ENCODE data around the gene KIRREL3.

The KIRREL3 gene

GRCh38 chr11:127000291-127000968 is at the start of gene KIRREL3:
Gene KIRREL3, minus strand, starts transcription at chr11:127000770.
- no peak for DNase-seq

DNA sequence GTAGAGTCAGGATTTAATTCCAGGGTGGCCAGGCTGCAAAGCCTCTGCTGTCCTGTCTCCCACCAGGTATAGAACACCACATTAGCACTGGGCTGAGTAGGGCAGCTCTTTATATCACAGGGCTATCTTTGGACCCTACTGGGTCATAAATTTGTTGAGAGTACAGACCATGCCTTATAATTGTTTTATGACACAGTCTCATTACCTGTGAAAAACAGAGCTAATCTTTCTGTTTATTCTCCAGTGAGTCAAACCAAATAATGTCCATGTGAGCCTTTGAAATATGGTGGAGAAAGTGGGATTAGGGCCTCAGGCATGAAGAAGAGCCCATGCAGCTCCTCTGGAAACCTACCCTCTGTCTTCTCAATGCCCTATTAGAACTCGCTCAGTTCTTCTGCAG is 49.6 kb upstream of the KIRREL3 start:
- DNase-seq: no peak

- no peak for DNase-seq
Measured at GRCh38 chr11:127049486-127049885, 48.9 kb upstream of the KIRREL3 start.

GRCh38 chr11:127044535-127044934 is 44.0 kb upstream of the KIRREL3 start:
- no peak for DNase-seq

DNA sequence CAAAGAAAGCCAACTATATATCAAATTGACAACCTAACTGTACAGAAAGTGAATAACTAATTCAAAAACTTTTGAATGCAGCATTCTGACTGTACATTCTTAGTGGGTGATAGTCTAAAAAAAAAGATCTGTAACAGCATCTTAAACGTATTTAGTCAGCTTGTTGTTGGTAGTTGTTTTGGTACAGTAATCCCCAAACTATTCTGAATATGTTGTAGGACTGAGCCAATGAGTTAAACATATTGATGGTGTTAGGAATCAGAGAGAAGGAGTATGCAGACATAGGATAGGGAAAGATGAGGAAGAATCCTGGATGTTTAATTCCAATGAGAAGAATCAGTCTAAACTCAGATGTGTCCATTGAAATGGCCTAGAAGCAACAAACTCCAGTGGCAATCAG is 41.9 kb upstream of the KIRREL3 start:
- DNase-seq: no peak

GRCh38 chr11:127039591-127039990 is 39.0 kb upstream of the KIRREL3 start:
- DNase-seq: no peak

DNA sequence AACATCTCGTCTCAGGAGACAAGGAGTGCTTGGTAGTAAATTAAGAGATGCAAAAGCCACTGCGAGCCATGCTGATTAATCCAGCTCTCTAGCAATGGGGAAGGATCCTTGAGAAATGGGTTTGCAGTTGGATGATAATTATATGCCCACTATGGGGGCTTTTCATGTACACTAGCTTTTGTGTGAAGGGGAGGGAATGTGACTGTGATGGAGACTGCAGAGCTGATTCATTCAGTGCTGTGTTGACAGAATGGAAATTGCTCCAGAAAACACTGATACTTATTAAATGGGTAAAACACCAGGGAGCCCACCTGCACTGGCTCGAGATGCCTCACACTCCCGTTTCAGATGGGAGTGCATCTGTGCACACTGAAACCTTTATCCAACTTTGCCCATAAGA is 37.0 kb upstream of the KIRREL3 start:
- no peak for DNase-seq

GRCh38 chr11:127037001-127037400 is 36.4 kb upstream of the KIRREL3 start:
- no peak for DNase-seq

DNA sequence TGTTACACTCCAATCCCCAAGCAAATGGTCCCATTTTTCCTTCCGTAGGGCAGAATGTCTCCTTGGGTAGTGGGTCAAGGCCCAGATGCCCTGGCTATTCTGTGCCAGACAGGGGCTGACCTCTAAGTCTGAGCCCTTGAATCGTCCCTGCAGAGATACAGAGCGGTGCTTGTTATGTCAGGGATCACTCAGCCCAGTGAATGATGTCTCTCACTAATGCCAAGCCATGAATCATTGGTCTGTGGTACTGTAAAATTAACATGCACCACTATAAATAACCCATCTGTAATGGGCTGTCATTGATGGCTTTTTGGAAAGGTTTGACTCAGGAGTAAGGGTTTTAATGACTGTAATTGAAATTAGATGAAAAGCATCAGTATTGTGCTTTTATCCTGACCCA is 35.3 kb upstream of the KIRREL3 start:
- DNase-seq: no peak

DNA sequence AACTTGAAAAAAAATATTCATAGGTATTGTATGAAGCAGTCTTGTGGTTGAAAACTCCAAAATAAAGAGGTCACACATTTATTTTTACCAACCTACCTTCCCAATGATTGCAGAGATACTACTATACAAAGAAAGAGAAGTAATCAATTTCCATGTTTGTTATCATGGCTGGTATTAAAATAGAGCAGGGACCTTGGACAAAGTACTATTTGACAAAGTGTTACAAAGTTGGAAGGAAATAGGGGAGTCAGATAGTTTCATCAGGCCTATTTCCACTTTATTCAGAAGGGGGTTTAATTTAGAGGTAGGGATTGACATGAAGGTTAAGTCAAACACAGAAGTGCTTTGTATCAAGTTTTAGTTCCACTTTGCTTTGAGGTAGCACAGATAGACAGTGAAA is 34.4 kb upstream of the KIRREL3 start:
- no peak for DNase-seq

- no peak for DNase-seq
Measured at GRCh38 chr11:127028648-127029047, 28.1 kb upstream of the KIRREL3 start.

DNA sequence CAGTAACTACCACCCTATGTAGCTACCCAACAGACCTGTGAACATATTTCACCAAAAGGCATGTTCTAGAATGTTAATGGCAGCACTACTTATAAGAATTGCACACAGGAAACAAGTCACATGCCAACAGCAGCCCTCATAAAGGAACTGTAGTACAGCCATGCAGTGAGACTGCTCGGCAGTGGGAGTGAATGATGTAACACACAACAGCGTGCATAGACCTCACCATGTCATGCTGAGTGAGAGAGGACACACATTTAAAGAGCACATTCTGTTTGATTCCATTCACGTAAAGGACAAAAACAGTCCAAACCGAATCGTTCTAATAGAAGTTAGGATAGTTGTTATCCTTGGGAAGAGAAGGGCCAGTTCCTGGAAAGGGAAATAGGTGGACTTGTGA is 27.2 kb upstream of the KIRREL3 start:
- DNase-seq: no peak

- no peak for DNase-seq
Measured at GRCh38 chr11:127027000-127027399, 26.4 kb upstream of the KIRREL3 start.

GRCh38 chr11:127023991-127024390 is 23.4 kb upstream of the KIRREL3 start:
- no peak for DNase-seq

GRCh38 chr11:127018683-127019279 is 18.2 kb upstream of the KIRREL3 start:
- DNase-seq: no peak

DNA sequence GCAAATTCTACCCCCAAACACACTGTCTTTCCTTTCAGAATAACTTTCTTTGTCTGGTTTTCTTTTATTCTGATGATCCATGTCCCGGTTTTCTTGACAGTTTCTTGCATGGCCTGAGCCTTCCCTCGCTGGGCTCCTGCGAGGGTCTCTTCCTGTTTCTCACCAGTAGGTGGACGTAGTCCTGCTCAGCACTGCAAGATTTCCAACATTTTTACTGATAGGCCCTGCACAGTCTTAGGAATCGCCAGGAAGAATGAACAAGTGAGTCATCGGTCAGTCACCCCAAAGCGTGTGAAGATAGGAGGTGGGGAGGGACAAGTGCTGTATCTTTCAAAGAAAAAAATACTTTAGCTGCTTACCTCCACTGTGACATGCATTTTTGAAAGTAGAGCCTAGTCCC is 16.9 kb upstream of the KIRREL3 start:
- no peak for DNase-seq

- DNase-seq: no peak
Measured at GRCh38 chr11:127013550-127013949, 13.0 kb upstream of the KIRREL3 start.

- DNase-seq: no peak
Measured at GRCh38 chr11:127006311-127006710, 5.7 kb upstream of the KIRREL3 start.

DNA sequence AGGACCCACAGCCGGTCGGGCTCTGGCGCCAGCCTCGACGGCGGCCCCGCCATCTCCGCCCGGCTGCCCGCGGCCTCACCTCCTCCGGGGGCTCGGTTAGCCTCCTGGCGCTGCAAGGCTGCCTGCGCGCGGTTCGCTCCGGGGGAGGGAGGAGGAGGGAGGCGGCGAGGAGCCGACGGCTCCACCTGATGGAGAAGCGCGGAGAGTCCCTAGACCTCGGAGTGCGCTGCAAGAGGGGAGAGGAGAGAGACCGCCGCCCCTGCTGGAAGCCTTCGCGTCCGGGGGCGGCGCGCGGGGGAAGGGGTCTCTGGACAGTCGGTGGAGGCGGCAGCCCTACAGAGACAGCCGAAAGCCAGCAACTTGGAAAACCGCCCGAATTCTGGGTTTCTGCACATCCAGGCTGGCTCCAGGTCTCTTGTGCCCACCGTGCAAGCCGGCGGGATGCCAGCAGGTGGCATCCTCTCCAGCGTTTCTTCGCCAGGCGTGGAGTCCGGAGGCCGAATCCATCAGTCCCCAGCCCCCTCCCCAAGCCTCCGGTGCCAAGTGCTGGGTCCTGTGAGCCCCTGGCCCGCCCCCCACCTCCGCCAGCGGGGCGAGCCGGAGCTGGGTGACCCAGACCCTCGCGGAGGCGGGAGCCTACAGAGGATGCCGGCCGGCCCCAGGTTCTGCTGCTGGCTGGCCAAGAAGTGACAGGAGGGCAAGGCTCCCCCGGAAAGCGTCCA is 2.9 kb upstream of the KIRREL3 start:
- DNase-seq: no peak

DNA sequence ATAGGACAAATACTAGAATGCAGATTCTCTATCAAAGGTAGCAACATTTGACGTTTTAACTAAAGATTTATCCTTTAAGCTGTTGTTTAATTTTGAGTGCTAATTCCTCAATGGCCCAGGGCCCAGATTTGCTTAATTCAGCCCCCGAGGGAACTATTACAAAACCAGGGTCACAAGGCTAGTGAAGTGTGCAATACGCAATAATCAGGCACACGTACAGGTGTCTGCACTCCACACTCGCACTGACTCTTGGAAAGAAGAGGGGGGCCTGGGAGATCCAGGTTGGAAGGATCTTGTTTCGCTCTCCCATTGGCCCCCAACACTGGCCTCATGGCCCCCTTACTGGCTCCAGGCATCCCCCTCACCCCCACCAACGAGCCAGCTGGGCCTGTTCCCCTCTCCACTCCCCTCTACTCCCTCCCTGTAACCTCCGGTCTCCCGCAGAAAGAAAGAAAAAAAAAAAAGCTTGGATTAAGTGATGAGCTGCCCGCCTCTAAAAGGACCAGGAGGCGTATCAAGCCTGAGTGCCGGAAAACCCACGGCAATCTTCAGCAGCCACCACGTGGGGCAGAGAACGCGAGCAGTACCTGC is 2.2 kb upstream of the KIRREL3 start:
- no peak for DNase-seq

DNA sequence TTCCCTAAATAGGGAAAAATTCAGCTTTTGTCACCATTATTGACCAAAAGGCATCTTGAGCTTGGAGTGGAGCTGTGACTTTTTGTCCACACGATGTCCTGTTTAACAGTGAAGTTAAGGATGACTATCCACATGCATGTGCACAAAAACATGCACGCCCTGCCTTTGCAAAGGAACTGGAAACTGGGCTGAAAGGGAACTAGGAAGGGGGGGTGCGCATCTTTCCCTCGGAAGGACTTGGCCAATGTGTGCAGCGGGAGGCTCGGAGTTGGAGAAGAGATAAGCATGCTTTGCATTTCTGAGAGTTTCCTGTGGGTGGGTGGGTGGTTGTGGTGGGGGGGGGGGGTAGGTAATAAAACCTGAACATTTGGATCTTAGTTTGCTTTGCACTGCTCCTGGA is 411 bp upstream of the KIRREL3 start:
- DNase-seq: no peak

DNA sequence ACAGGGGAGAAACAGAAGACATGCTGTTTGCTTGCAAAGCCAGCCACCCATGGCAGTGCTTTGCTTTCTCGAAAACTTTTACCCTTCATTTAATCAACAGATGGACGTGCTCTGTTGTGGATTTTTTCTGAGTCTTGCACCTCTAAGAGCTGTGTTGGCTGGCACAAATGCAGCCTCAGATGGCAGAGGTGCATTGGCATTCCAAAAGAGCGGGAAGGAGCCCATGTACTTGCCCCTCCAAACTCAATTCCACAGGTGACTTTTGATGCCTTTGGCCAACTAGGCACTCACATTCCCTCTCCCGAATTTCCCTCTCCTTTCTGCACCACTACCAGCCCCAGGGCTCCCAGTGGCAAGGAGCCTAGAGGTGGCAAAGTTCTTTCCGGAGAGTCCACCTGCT is 1.2 kb downstream of the KIRREL3 start:
- DNase-seq: no peak

GRCh38 chr11:126997641-126998040 is 2.9 kb downstream of the KIRREL3 start:
- no peak for DNase-seq

DNA sequence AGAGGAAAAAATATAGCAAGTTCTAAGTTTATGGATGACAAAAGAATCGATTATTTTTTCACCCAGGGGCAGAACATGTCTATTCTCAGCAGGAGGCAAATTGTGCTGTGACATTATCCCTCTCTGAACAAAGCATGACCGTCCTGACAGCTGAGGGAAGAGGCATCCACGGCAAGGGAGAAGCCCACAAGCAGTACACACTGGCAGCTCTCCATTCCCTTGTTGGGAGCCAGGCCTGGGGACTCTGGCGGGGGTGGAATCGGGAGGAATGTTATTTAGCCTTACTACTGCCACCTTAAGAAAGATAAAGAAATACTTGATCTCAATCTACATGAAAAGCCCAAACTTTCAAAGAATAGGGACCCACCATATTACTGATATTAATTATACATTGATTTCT is 3.4 kb downstream of the KIRREL3 start:
- no peak for DNase-seq

Data from CD4-positive, alpha-beta T cell treated with Interferon alpha-2 for 1 hour (primary cell).